Suprapubic skin (tissue), 3 donors: Measurements from ENCODE around the gene CETN1.

Source experiments
- POLR2AphosphoS5 ChIP-seq, 3 donors: sonication (generic); formaldehyde crosslinking; IDR thresholded peaks; one replicate each; pipeline ENCODE4 v1.6.1; 2017; ENCODE audit warnings: antibody characterized with exemption in 3 of 3
- TF ChIP-seq, protein P1 (sequence below), 2 donors: fragments of 200-600 bp in 1 of 2; fragments of 450-650 bp in 1 of 2; sonication (generic) in 1 of 2; IDR thresholded peaks; one replicate each; pipeline ENCODE4 v1.5.1; 2016 to 2019; ENCODE audit warnings: antibody characterized with exemption in 2 of 2, mild to moderate bottlenecking in 1 of 2, moderate library complexity in 1 of 2

DNA sequence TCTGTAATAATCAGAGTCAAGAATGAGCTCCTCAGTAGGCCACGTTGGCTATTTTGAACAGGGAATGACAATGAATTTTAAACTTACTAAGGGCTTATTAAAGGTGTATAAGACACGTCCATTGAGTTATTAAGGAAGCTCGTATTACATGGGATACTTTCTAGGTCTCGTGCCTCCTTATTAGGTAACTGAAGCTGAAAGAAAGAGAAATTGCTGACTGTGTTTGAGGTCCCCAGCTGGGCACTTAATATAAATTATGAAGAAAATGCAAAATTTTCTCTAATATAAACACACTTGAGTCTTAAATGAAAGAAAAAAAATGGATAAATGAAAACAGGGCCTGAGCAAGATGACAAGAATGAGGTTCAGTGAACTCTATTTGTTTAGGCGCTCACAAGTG is 38.4 kb downstream of the CETN1 start:
- TF ChIP-seq, protein P1, sequence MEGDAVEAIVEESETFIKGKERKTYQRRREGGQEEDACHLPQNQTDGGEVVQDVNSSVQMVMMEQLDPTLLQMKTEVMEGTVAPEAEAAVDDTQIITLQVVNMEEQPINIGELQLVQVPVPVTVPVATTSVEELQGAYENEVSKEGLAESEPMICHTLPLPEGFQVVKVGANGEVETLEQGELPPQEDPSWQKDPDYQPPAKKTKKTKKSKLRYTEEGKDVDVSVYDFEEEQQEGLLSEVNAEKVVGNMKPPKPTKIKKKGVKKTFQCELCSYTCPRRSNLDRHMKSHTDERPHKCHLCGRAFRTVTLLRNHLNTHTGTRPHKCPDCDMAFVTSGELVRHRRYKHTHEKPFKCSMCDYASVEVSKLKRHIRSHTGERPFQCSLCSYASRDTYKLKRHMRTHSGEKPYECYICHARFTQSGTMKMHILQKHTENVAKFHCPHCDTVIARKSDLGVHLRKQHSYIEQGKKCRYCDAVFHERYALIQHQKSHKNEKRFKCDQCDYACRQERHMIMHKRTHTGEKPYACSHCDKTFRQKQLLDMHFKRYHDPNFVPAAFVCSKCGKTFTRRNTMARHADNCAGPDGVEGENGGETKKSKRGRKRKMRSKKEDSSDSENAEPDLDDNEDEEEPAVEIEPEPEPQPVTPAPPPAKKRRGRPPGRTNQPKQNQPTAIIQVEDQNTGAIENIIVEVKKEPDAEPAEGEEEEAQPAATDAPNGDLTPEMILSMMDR (IDR thresholded peaks at IDR 0.05): no peak
- no peak for TF ChIP-seq POLR2AphosphoS5 (IDR thresholded peaks at IDR 0.05)
